T-cell (primary cell): ENCODE data around the gene U2AF1. TPM values are rescaled to one million over a fixed set of nuclear protein-coding genes. Genes with fewer than 3 reads are reported as not detected.
"Not testable (repeated sequence)": the region's sequence is repeated elsewhere in the genome, so short reads cannot be mapped to it uniquely, and the experiment has no call there.

ENCODE experiments used
- ATAC-seq, 4 experiments: fragments of 200-7000 bp in 3 of 4; fragments of 150-1000 bp in 1 of 4; cut with Tn5 transposase; replicated peaks in 1 of 4; 1 replicate in 3 of 4; 2 replicates in 1 of 4; pipeline ENCODE4 v1.10.0; 2021; ENCODE audit warnings: moderate library complexity in 3 of 4, mild to moderate bottlenecking in 2 of 4, moderate number of reproducible peaks in 1 of 4
- CTCF ChIA-PET, 2 donors: fragments of 300-600 bp; sonication (Branson Sonifier 250); formaldehyde crosslinking; loops; one replicate each; lab custom pipeline; 2022; ENCODE audit warnings: antibody characterized with exemption in 2 of 2; lab: Charles Lee
- POLR2A ChIA-PET, 2 donors: fragments of 300-600 bp; sonication (Branson Sonifier 250); formaldehyde crosslinking; loops; one replicate each; lab custom pipeline; 2022; ENCODE audit warnings: antibody characterized with exemption in 2 of 2; lab: Charles Lee
- DNase-seq, 35 experiments: peaks; one replicate each; pipeline versions ENCODE4 v3.0.0 to v3.0.0-alpha.2; 2013 to 2023
- H3K27ac ChIP-seq: one replicate; pipeline ENCODE4 v1.5.1; 2013; ENCODE audit warnings: low read length
- H3K27me3 ChIP-seq, 2 experiments: replicated peaks in 1 of 2; 1 replicate in 1 of 2; 2 replicates in 1 of 2; pipeline versions ENCODE4 v1.6.1 to v1.7.0; 2013; ENCODE audit warnings: low read length in 1 of 2, mixed read lengths in 1 of 2; ENCODE audit not compliant: control insufficient read depth in 2 of 2, insufficient read depth in 2 of 2; ENCODE audit errors: extremely low read depth in 1 of 2
- H3K36me3 ChIP-seq, 2 donors: 1 replicate in 1 of 2; 2 replicates in 1 of 2; pipeline versions ENCODE4 v1.6.1 to v1.7.0; 2013; ENCODE audit warnings: low read length in 1 of 2; ENCODE audit not compliant: control insufficient read depth in 2 of 2, insufficient read depth in 1 of 2; ENCODE audit errors: extremely low read depth in 1 of 2
- H3K4me1 ChIP-seq, 2 experiments: 1 replicate in 1 of 2; 2 replicates in 1 of 2; pipeline versions ENCODE4 v1.6.1 to v1.7.0; 2013; ENCODE audit warnings: low read length in 2 of 2, mixed read lengths in 1 of 2; ENCODE audit not compliant: insufficient read depth in 2 of 2, control insufficient read depth in 1 of 2; ENCODE audit errors: extremely low read depth in 1 of 2
- H3K4me3 ChIP-seq, 2 donors: 1 replicate in 1 of 2; 2 replicates in 1 of 2; pipeline versions ENCODE4 v1.5.1 to v1.7.0; 2013; ENCODE audit warnings: mild to moderate bottlenecking in 2 of 2, low read length in 1 of 2, moderate library complexity in 1 of 2; ENCODE audit not compliant: control insufficient read depth in 1 of 2; ENCODE audit errors: extremely low read depth in 1 of 2
- H3K9me3 ChIP-seq: 2 replicates; pipeline ENCODE4 v1.7.0; 2013
- H3K27ac Mint-ChIP-seq, 2 donors: one replicate each; pipeline ENCODE4 v1.8.0; 2020 to 2021; ENCODE audit warnings: mild to moderate bottlenecking in 2 of 2, mixed read lengths in 2 of 2
- H3K27me3 Mint-ChIP-seq, 2 donors: one replicate each; pipeline ENCODE4 v1.8.0; 2021 to 2022; ENCODE audit warnings: mixed read lengths in 2 of 2
- H3K36me3 Mint-ChIP-seq: one replicate; pipeline ENCODE4 v1.8.0; 2021; ENCODE audit warnings: mixed read lengths
- H3K4me1 Mint-ChIP-seq, 3 donors: one replicate each; pipeline ENCODE4 v1.8.0; 2020 to 2022; ENCODE audit warnings: mixed read lengths in 3 of 3, mild to moderate bottlenecking in 1 of 3
- H3K4me3 Mint-ChIP-seq, 3 donors: one replicate each; pipeline ENCODE4 v1.8.0; 2020 to 2022; ENCODE audit warnings: mild to moderate bottlenecking in 3 of 3, mixed read lengths in 3 of 3, moderate library complexity in 3 of 3
- H3K9me3 Mint-ChIP-seq, 3 donors: one replicate each; pipeline ENCODE4 v1.8.0; 2020 to 2022; ENCODE audit warnings: mixed read lengths in 3 of 3
- WGBS: methylation state at CpG from one replicate; pipeline ENCODE4 v1.1.5; 2013; ENCODE audit warnings: missing lambda C conversion rate; ENCODE audit not compliant: insufficient coverage; 5-methylcytosine and 5-hydroxymethylcytosine counted together
- total RNA-seq, 35 experiments: library from RNA in 6 of 35; stranded (reverse) in 6 of 35; fragments of 120-200 nt in 1 of 35; gene quantifications; one replicate each; pipeline versions ENCODE4 v1.2.1 to v1.2.4 and lab custom pipeline; 2013 to 2026

Gene U2AF1
- total RNA-seq, 5 donors from 2014 or later (not counting 1 experiment from before 2014, with no cell fraction given) = 15.5 to 239 (median 73.0) TPM

- POLR2A ChIA-PET, H3K4me3 Mint-ChIP-seq, H3K27me3 ChIP-seq, H3K4me3 ChIP-seq, H3K9me3 ChIP-seq, H3K27ac Mint-ChIP-seq, H3K36me3 ChIP-seq, H3K27ac ChIP-seq, CTCF ChIA-PET, H3K36me3 Mint-ChIP-seq, H3K27me3 Mint-ChIP-seq, H3K9me3 Mint-ChIP-seq, H3K4me1 Mint-ChIP-seq, H3K4me1 ChIP-seq, DNase-seq: not testable (repeated sequence)
- peak in 2 of 4 experiments; percentile 20 to 41 for ATAC-seq
- no CpG with 5 or more reads among the region's 17 CpGs for WGBS
Measured at GRCh38 chr21:43107794-43108137, 396 bp upstream of the U2AF1 start.

GRCh38 chr21:43104642-43105041, 2.7 kb downstream of the U2AF1 start:
- POLR2A ChIA-PET = not testable (repeated sequence)

GRCh38 chr21:43102281-43102680, 5.1 kb downstream of the U2AF1 start:
- DNase-seq, H3K36me3 ChIP-seq, H3K27ac Mint-ChIP-seq, CTCF ChIA-PET, H3K27me3 ChIP-seq, H3K27ac ChIP-seq, POLR2A ChIA-PET, H3K4me1 ChIP-seq, H3K4me3 Mint-ChIP-seq, H3K9me3 Mint-ChIP-seq, H3K36me3 Mint-ChIP-seq, H3K9me3 ChIP-seq, H3K27me3 Mint-ChIP-seq, ATAC-seq, H3K4me3 ChIP-seq, H3K4me1 Mint-ChIP-seq: not testable (repeated sequence)
- no CpG with 5 or more reads among the region's 4 CpGs for WGBS

More at GRCh38 chr21:43104642-43105041, 2.7 kb downstream of the U2AF1 start:
- H3K27me3 Mint-ChIP-seq, ATAC-seq, H3K9me3 ChIP-seq, H3K4me3 ChIP-seq, H3K4me3 Mint-ChIP-seq, DNase-seq, H3K36me3 Mint-ChIP-seq, H3K9me3 Mint-ChIP-seq, H3K27ac Mint-ChIP-seq, H3K4me1 ChIP-seq, CTCF ChIA-PET, H3K27ac ChIP-seq, H3K4me1 Mint-ChIP-seq, H3K27me3 ChIP-seq, H3K36me3 ChIP-seq: not testable (repeated sequence)
- no CpG with 5 or more reads among the region's 5 CpGs for WGBS

- H3K4me3 Mint-ChIP-seq, H3K27ac Mint-ChIP-seq, H3K27me3 ChIP-seq, POLR2A ChIA-PET, H3K27me3 Mint-ChIP-seq, H3K4me1 Mint-ChIP-seq, H3K4me1 ChIP-seq, H3K27ac ChIP-seq, H3K36me3 Mint-ChIP-seq, CTCF ChIA-PET, H3K9me3 Mint-ChIP-seq, H3K9me3 ChIP-seq, DNase-seq, H3K36me3 ChIP-seq, ATAC-seq, H3K4me3 ChIP-seq: not testable (repeated sequence)
- no CpG with 5 or more reads among the region's 5 CpGs for WGBS
Measured at GRCh38 chr21:43101676-43102075, 5.7 kb downstream of the U2AF1 start.

- not testable (repeated sequence) for H3K9me3 Mint-ChIP-seq, H3K27ac Mint-ChIP-seq
Measured at GRCh38 chr21:43101000-43101399, 6.4 kb downstream of the U2AF1 start.

GRCh38 chr21:43091979-43092614, 15.3 kb downstream of the U2AF1 start:
- H3K4me3 Mint-ChIP-seq, H3K9me3 Mint-ChIP-seq, POLR2A ChIA-PET, H3K27ac Mint-ChIP-seq, H3K36me3 Mint-ChIP-seq, H3K9me3 ChIP-seq, H3K27ac ChIP-seq, H3K27me3 Mint-ChIP-seq, H3K4me1 ChIP-seq, H3K27me3 ChIP-seq, H3K36me3 ChIP-seq, CTCF ChIA-PET, DNase-seq, H3K4me1 Mint-ChIP-seq, H3K4me3 ChIP-seq: not testable (repeated sequence)
- WGBS = no CpG with 5 or more reads among the region's 16 CpGs
- peak in 1 of 4 experiments; percentile 34 for ATAC-seq

More at GRCh38 chr21:43101000-43101399, 6.4 kb downstream of the U2AF1 start:
- H3K36me3 Mint-ChIP-seq, H3K27ac ChIP-seq, H3K36me3 ChIP-seq, CTCF ChIA-PET, H3K9me3 ChIP-seq, H3K27me3 Mint-ChIP-seq, ATAC-seq, POLR2A ChIA-PET, H3K4me1 Mint-ChIP-seq, H3K27me3 ChIP-seq, H3K4me3 ChIP-seq, H3K4me3 Mint-ChIP-seq, DNase-seq, H3K4me1 ChIP-seq: not testable (repeated sequence)
- no CpG with 5 or more reads among the region's 7 CpGs for WGBS

GRCh38 chr21:43090947-43091346, 16.4 kb downstream of the U2AF1 start:
- no CpG with 5 or more reads among the region's 3 CpGs for WGBS
- H3K4me1 Mint-ChIP-seq, H3K9me3 Mint-ChIP-seq, H3K4me3 ChIP-seq, H3K27ac Mint-ChIP-seq, H3K27ac ChIP-seq, POLR2A ChIA-PET, ATAC-seq, H3K36me3 ChIP-seq, H3K27me3 ChIP-seq, H3K4me3 Mint-ChIP-seq, CTCF ChIA-PET, H3K36me3 Mint-ChIP-seq, H3K9me3 ChIP-seq, H3K27me3 Mint-ChIP-seq, H3K4me1 ChIP-seq: not testable (repeated sequence)
- DNase-seq = peak in 1 of 35 experiments; percentile 6
